Heart right ventricle (tissue), 16 donors: ENCODE measurements around the gene DHX32. TPM values are rescaled to one million over a fixed set of nuclear protein-coding genes. Genes with fewer than 3 reads are reported as not detected.

Experiments
- ATAC-seq, 8 donors: fragments of 200-7000 bp; cut with Tn5 transposase; one replicate each; pipeline ENCODE4 v1.9.1; 2020; ENCODE audit warnings: mild to moderate bottlenecking in 8 of 8, moderate library complexity in 8 of 8, moderate number of reproducible peaks in 1 of 8
- DNase-seq, 2 donors: peaks; one replicate each; pipeline ENCODE4 v3.0.0-alpha.2; 2020
- H3K27ac ChIP-seq, 10 donors: fragments of 200-600 bp; sonication (generic) in 2 of 10; one replicate each; pipeline versions ENCODE4 v1.5.0 to v1.8.0; 2020 to 2022; ENCODE audit warnings: mild to moderate bottlenecking in 3 of 10
- H3K27me3 ChIP-seq, 7 donors: fragments of 200-600 bp; one replicate each; pipeline ENCODE4 v1.8.0; 2021 to 2022; ENCODE audit warnings: mild to moderate bottlenecking in 2 of 7
- H3K36me3 ChIP-seq, 9 donors: fragments of 200-600 bp; sonication (generic) in 1 of 9; one replicate each; pipeline versions ENCODE4 v1.5.0 to v1.8.0; 2020 to 2022; ENCODE audit warnings: mild to moderate bottlenecking in 2 of 9
- H3K4me1 ChIP-seq, 9 donors: fragments of 200-600 bp; sonication (generic) in 1 of 9; one replicate each; pipeline versions ENCODE4 v1.5.0 to v1.8.0; 2020 to 2022; ENCODE audit warnings: mild to moderate bottlenecking in 4 of 9
- H3K4me3 ChIP-seq, 10 donors: fragments of 200-600 bp; sonication (generic) in 2 of 10; one replicate each; pipeline versions ENCODE4 v1.5.0 to v1.8.0; 2020 to 2022; ENCODE audit warnings: mild to moderate bottlenecking in 7 of 10, moderate library complexity in 2 of 10
- H3K9me3 ChIP-seq, 11 donors: fragments of 200-600 bp in 10 of 11; sonication (generic) in 2 of 11; one replicate each; pipeline versions ENCODE4 v1.5.0 to v1.8.0; 2013 to 2022; ENCODE audit warnings: mild to moderate bottlenecking in 2 of 11, control low read depth in 1 of 11, moderate library complexity in 1 of 11
- WGBS, 2 donors: extraction: QIAGEN DNeasy Blood & Tissue Kit; methylation state at CpG; one replicate each; pipeline ENCODE4 v1.1.7; 2013; ENCODE audit warnings: inconsistent platforms in 1 of 2; 5-methylcytosine and 5-hydroxymethylcytosine counted together
- intact Hi-C, 10 donors: fragments of 100-400 bp; cut with DNase I; formaldehyde crosslinking; loops; one replicate each; pipeline versions ENCODE4 v1.11.1 to v1.14.2; 2022
- polyA plus RNA-seq, 2 donors: library from polyadenylated mRNA; stranded (reverse); fragments of 200-250 nt; gene quantifications; one replicate each; pipeline ENCODE4 v1.2.3, GENCODE V29; 2013
- total RNA-seq, 10 donors: library from RNA; stranded (reverse); fragmentation: NEBNext Ultra II Directional in 3 of 10; extraction: Animal tissue kit (Norgen Biotek cat#: 25700) in 3 of 10; gene quantifications; one replicate each; pipeline versions ENCODE4 v1.2.1 to v1.2.4, GENCODE V29; 2021 to 2023
- TF ChIP-seq, protein P1 (sequence below), 9 donors: fragments of 200-600 bp; sonication (generic) in 2 of 9; IDR thresholded peaks; one replicate each; pipeline versions ENCODE4 v1.5.0 to v1.8.0; 2021 to 2022; ENCODE audit warnings: antibody characterized with exemption in 9 of 9, mild to moderate bottlenecking in 5 of 9, moderate library complexity in 1 of 9
- donor health status: Arrhythmogenic right ventricular cardiomyopathy.
- donor health status: ischemic (EF 13 %, LVEDD 7.1; RV severe dilation, severe dysfunction).
- donor health status: healthy with polysubstance abuse.
- donor health status: DM: no; HTN: yes; CAD: no.
- donor health status: DM: no; HTN: no; CAD: no.
- donor health status: ischemic (EF 25% LVEDD 6.9; RV normal size, moderate dysfunction).
- donor health status: ischemic (EF 25% LVEDD 5.7; RV mildly dilated, moderate dysfunction).
- donor health status: healthy.
- donor health status: DM: yes; HTN: yes; CAD: no.
- donor health status: Ischemic cardiomyopathy.
- donor health status: ischemic (EF 35%, LVEDD 5.7; RV mildly dilated, moderate dysfunction).
- donor health status: nonischemic (EF 11% LVEDD 7.7; RV severe dilation, severe dysfunction).
- donor health status: DM: yes; HTN: yes; CAD: no.
- donor health status: PGD.
- donor health status: ischemic (EF 29% LVEDD 5.4; RV normal size, mild dysfunction).
- donor health status: nonischemic (EF 23%, LVEDD 6.1; RV moderate dilation, normal function).

Gene DHX32
- total and polyA plus RNA-seq, 12 donors, result 15.8 to 81.7 (median 48.0) TPM

DNA sequence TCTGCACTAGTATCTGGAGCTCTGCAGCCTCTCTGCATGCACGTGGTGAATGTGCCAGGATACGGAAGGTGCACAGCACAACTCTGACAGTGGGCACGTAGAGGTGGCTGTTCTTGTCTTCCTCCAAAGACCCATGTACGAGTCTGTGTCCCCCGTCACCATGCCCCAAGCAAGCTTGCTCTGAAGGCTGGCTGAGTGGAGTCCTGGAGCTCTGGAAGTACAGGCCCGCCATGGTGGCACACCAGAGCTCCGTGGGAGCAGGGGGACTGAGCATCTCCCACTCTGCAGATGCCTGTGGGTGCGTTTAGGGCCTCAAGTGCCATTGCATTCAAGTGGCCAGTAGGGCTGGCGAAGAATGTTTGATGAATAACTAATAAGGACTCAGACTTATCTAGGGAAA, 40.7 kb downstream of the DHX32 start:
- Histone ChIP-seq H3K4me1 (peaks cover 0 to 17% (median 14%) of the 10 kb centered on the region in 9 donors), H3K4me3 (no peak overlapping the region), H3K27me3 (no peaks in the 10 kb centered on the region), H3K9me3 (no peaks in the 10 kb centered on the region), H3K36me3 (peaks cover 0 to 96% (median 54%) of the 10 kb centered on the region in 9 donors), H3K27ac (no peak overlapping the region)
- no peak for DNase-seq
- intact Hi-C loops, result loop anchor here in 1 of 10 donors (10.0 kb wide), 1 partner anchor 96 kb away; no protein-coding TSS in a partner anchor
- TF ChIP-seq, protein P1, sequence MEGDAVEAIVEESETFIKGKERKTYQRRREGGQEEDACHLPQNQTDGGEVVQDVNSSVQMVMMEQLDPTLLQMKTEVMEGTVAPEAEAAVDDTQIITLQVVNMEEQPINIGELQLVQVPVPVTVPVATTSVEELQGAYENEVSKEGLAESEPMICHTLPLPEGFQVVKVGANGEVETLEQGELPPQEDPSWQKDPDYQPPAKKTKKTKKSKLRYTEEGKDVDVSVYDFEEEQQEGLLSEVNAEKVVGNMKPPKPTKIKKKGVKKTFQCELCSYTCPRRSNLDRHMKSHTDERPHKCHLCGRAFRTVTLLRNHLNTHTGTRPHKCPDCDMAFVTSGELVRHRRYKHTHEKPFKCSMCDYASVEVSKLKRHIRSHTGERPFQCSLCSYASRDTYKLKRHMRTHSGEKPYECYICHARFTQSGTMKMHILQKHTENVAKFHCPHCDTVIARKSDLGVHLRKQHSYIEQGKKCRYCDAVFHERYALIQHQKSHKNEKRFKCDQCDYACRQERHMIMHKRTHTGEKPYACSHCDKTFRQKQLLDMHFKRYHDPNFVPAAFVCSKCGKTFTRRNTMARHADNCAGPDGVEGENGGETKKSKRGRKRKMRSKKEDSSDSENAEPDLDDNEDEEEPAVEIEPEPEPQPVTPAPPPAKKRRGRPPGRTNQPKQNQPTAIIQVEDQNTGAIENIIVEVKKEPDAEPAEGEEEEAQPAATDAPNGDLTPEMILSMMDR (IDR thresholded peaks at IDR 0.05), result no peak
- ATAC-seq, result no peak
- 92 to 93% methylated on average over 9 of the region's 9 CpGs for WGBS, 2 donors

DNA sequence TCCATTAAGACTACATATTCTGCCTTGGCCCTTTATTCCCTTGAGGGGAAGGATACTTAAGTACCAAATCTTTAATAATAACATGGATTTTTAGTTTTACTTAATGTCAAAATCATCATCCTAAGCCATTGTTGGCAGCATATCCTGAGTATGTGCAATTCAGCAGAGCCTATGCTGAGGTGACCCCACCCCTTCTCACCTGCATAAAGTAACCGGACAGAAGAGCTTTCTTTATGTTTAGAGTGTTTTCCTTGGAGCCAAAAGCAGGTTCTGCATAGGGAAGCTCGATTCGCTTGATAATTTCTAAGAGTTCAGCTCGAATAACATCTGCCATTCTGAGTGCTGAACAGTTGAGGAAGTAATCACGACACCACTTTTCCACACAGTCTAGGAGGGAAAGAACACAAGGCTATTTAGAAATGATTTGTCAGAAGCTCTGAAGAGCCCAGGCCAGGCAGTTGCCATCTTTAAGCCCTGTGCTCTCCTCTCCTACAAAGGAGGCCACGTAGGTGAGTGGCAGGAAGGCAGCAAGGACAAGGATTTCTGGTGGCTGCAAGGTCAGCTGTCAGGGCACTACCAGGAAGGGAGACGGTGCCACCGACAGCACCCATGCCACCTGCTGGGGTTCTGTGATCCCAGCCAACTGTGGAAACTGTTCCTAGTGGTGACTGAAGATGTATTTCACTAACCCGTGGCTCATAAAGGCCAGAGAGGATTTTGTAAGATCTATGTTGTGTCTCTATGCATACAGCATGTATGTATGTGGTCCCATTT, 42.1 kb downstream of the DHX32 start:
- no peak overlapping the region for H3K4me3 ChIP-seq
- 82 to 89% methylated on average over 9 of the region's 9 CpGs for WGBS, 2 donors
- H3K9me3 ChIP-seq, result no peaks in the 10 kb centered on the region
- no peaks in the 10 kb centered on the region for H3K27me3 ChIP-seq
- intact Hi-C loops, result no loop called here
- no peak overlapping the region for H3K27ac ChIP-seq
- DNase-seq (no peak), ATAC-seq (peak in 1 of 8 donors; percentile 18)
- H3K36me3 ChIP-seq, result peaks cover 0 to 100% (median 63%) of the 10 kb centered on the region in 9 donors
- H3K4me1 ChIP-seq, result peaks cover 0 to 5% (median under 1%) of the 10 kb centered on the region in 9 donors
- TF ChIP-seq, protein P1 (IDR thresholded peaks at IDR 0.05), result no peak

DNA sequence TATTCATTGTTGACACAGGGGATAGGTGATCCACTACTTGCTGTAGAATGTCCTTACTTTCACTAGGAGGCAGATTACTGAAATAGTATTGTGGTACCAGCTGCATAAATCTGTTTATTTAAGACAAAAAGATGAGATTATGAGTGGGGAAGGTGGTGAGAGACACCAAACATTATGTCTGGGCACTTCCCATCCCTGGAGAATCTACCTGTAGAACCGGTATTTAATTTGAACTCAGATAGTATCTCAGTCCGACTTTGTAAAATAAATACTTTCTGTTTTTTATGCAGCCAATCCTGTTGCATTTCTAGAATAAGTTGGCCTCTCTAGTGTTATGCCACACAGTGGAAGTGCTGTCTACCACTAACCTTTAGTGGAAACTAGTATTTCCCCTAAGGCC, 44.3 kb downstream of the DHX32 start:
- ATAC-seq (no peak), DNase-seq (no peak)
- no peaks in the 10 kb centered on the region for H3K9me3 ChIP-seq
- H3K27me3 ChIP-seq, result no peaks in the 10 kb centered on the region
- 85 to 94% methylated on average over 2 of the region's 2 CpGs for WGBS, 2 donors
- peaks cover 0 to 100% (median 83%) of the 10 kb centered on the region in 9 donors for H3K36me3 ChIP-seq
- no peaks in the 10 kb centered on the region for H3K4me1 ChIP-seq
- H3K27ac ChIP-seq, result no peak overlapping the region
- TF ChIP-seq, protein P1 (IDR thresholded peaks at IDR 0.05), result no peak
- intact Hi-C loops, result no loop called here
- no peak overlapping the region for H3K4me3 ChIP-seq

DNA sequence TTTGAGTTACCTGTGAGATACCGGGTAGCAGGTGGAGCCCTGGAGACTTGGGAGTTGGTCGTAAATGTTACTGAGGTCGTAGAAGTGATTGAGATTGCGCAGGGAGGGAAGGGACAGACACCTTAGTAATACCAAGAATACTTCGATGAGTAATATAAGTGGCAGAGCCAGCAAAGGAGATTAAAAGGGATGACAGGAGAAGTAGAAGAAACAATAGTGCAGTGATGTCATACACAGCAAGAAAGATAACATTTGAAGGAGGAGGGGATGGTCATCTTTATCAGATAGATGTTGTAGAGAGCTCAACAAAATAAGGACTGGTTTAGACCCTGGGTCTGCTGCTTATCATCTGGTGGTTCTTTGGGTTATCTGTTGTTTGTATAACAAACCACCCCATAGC, 52.8 kb downstream of the DHX32 start:
- H3K9me3 ChIP-seq, result no peaks in the 10 kb centered on the region
- 92 to 96% methylated on average over 5 of the region's 5 CpGs for WGBS, 2 donors
- H3K4me3 ChIP-seq, result no peak overlapping the region
- H3K36me3 ChIP-seq, result peaks cover 0 to 87% (median 62%) of the 10 kb centered on the region in 9 donors
- no peaks in the 10 kb centered on the region for H3K27me3 ChIP-seq
- intact Hi-C loops, result loop anchor here in 3 of 10 donors (10.0 kb wide), 1 partner anchor 104 kb away; no protein-coding TSS in a partner anchor
- ATAC-seq (no peak), DNase-seq (no peak)
- no peak overlapping the region for H3K27ac ChIP-seq
- H3K4me1 ChIP-seq, result peaks cover 9 to 27% (median 20%) of the 10 kb centered on the region in 9 donors
- TF ChIP-seq, protein P1 (IDR thresholded peaks at IDR 0.05), result no peak
